ENCODE data around the gene TIAM1. TPM values are rescaled to one million over a fixed set of nuclear protein-coding genes. Genes with fewer than 3 reads are reported as not detected.

Gene TIAM1
- total RNA-seq, 1 donor from 2014 or later: 2.7 TPM

GRCh38 chr21:31158789-31159581 lies 185.1 kb downstream of the TIAM1 start:
- no peaks in the 10 kb centered on the region for H3K4me1 ChIP-seq
- no peak overlapping the region for H3K4me3 ChIP-seq
- no peak overlapping the region for H3K27ac ChIP-seq
- peaks cover 0 to 5% of the 10 kb centered on the region in 2 donors for H3K9me3 ChIP-seq
- no peaks in the 10 kb centered on the region for H3K27me3 ChIP-seq
- DNase-seq (ENCODE audit: low spot score in 2 of 2): no peak
- no peak for TF ChIP-seq CTCF (IDR thresholded peaks at IDR 0.05)
- intact Hi-C loops (cut with DNase I): no loop called here
- no peaks in the 10 kb centered on the region for H3K36me3 ChIP-seq

GRCh38 chr21:31157756-31158155 lies 186.3 kb downstream of the TIAM1 start:
- H3K27me3 ChIP-seq: no peaks in the 10 kb centered on the region
- H3K4me3 ChIP-seq: no peak overlapping the region
- intact Hi-C loops (cut with DNase I): no loop called here
- TF ChIP-seq CTCF (IDR thresholded peaks at IDR 0.05): no peak
- no peak overlapping the region for H3K27ac ChIP-seq
- no peaks in the 10 kb centered on the region for H3K4me1 ChIP-seq
- no peaks in the 10 kb centered on the region for H3K36me3 ChIP-seq
- no peak for DNase-seq (ENCODE audit: low spot score in 2 of 2)
- peaks cover 0 to 5% of the 10 kb centered on the region in 2 donors for H3K9me3 ChIP-seq

GRCh38 chr21:31156662-31157061 lies 187.4 kb downstream of the TIAM1 start:
- intact Hi-C loops (cut with DNase I): no loop called here

GRCh38 chr21:31156169-31156568 lies 187.9 kb downstream of the TIAM1 start:
- Histone ChIP-seq H3K4me1 (no peaks in the 10 kb centered on the region), H3K27ac (no peak overlapping the region), H3K4me3 (no peak overlapping the region), H3K9me3 (peaks cover 0 to 5% of the 10 kb centered on the region in 2 donors), H3K36me3 (no peaks in the 10 kb centered on the region), H3K27me3 (no peaks in the 10 kb centered on the region)
- intact Hi-C loops (cut with DNase I): no loop called here
- DNase-seq (ENCODE audit: low spot score in 2 of 2): no peak
- no peak for TF ChIP-seq CTCF (IDR thresholded peaks at IDR 0.05)

More at GRCh38 chr21:31156662-31157061, 187.4 kb downstream of the TIAM1 start:
- no peak for TF ChIP-seq CTCF (IDR thresholded peaks at IDR 0.05)
- Histone ChIP-seq H3K27me3 (no peaks in the 10 kb centered on the region), H3K27ac (no peak overlapping the region), H3K4me3 (no peak overlapping the region), H3K36me3 (no peaks in the 10 kb centered on the region), H3K9me3 (peaks cover 0 to 5% of the 10 kb centered on the region in 2 donors), H3K4me1 (no peaks in the 10 kb centered on the region)
- DNase-seq (ENCODE audit: low spot score in 2 of 2): no peak

- TF ChIP-seq CTCF (IDR thresholded peaks at IDR 0.05): no peak
- intact Hi-C loops (cut with DNase I): no loop called here
- H3K27ac ChIP-seq: no peak overlapping the region
Observed at GRCh38 chr21:31151156-31152045, 192.7 kb downstream of the TIAM1 start.

More at GRCh38 chr21:31151156-31152045, 192.7 kb downstream of the TIAM1 start:
- Histone ChIP-seq H3K27me3 (no peaks in the 10 kb centered on the region), H3K36me3 (no peaks in the 10 kb centered on the region), H3K4me1 (no peaks in the 10 kb centered on the region), H3K9me3 (peaks cover 0 to under 1% of the 10 kb centered on the region in 2 donors), H3K4me3 (no peak overlapping the region)
- no peak for DNase-seq (ENCODE audit: low spot score in 2 of 2)

Measured in ascending aorta (tissue), 2 donors.